Natural killer cell treated with Interleukin-12 subunit alpha and Interleukin-12 subunit beta and Interleukin-15 and Interleukin-18, amount 100 ng/mL, for 72 hours (primary cell): ENCODE results near the gene TMEM143. TPM values are rescaled to one million over a fixed set of nuclear protein-coding genes. Genes with fewer than 3 reads are reported as not detected.
"Not testable (repeated sequence)": the region's sequence is repeated elsewhere in the genome, so short reads cannot be mapped to it uniquely, and the experiment has no call there.

Experiments
- ATAC-seq, 2 donors: fragments of 150-1000 bp; cut with Tn5 transposase in 1 of 2; sonication (Bioruptor Pico), chemical (Tn5 transposase) in 1 of 2; 2 replicates each; pipeline ENCODE4 v1.10.0; 2021
- DNase-seq: peaks from one replicate; pipeline ENCODE4 v3.0.0; 2022; ENCODE audit warnings: low spot score
- H3K27ac Mint-ChIP-seq, 2 donors: 1 replicate in 1 of 2; 2 replicates in 1 of 2; pipeline ENCODE4 v1.8.0; 2022; ENCODE audit warnings: mixed read lengths in 2 of 2, mild to moderate bottlenecking in 1 of 2, moderate library complexity in 1 of 2
- H3K27me3 Mint-ChIP-seq, 2 donors: 1 replicate in 1 of 2; 2 replicates in 1 of 2; pipeline ENCODE4 v1.8.0; 2022; ENCODE audit warnings: mixed read lengths in 2 of 2
- H3K36me3 Mint-ChIP-seq: one replicate; pipeline ENCODE4 v1.8.0; 2022; ENCODE audit warnings: mixed read lengths
- H3K4me1 Mint-ChIP-seq, 2 donors: 1 replicate in 1 of 2; 2 replicates in 1 of 2; pipeline ENCODE4 v1.8.0; 2022; ENCODE audit warnings: low read depth in 2 of 2, mixed read lengths in 2 of 2, mild to moderate bottlenecking in 1 of 2
- H3K4me3 Mint-ChIP-seq: one replicate; pipeline ENCODE4 v1.8.0; 2022; ENCODE audit warnings: mixed read lengths
- H3K9me3 Mint-ChIP-seq: 2 replicates; pipeline ENCODE4 v1.8.0; 2022; ENCODE audit warnings: mixed read lengths
- total RNA-seq, 2 donors: library from RNA; stranded (reverse); gene quantifications; one replicate each; pipeline ENCODE4 v1.2.3, GENCODE V29; 2022

TMEM143 gene
- total RNA-seq, 2 donors from 2014 or later, result 6.9 to 25.5 TPM

GRCh38 chr19:48379058-48379457, 15.3 kb upstream of the TMEM143 start:
- Mint-ChIP-seq H3K27ac (no peak overlapping the region), H3K27me3 (no peaks in the 10 kb centered on the region), H3K9me3 (no peaks in the 10 kb centered on the region), H3K4me1 (no peaks in the 10 kb centered on the region), H3K4me3 (no peak overlapping the region), H3K36me3 (no peaks in the 10 kb centered on the region)
- DNase-seq (no peak), ATAC-seq (no peak)

- Mint-ChIP-seq H3K4me3 (no peak overlapping the region), H3K4me1 (no peaks in the 10 kb centered on the region), H3K9me3 (no peaks in the 10 kb centered on the region), H3K27ac (no peak overlapping the region), H3K36me3 (no peaks in the 10 kb centered on the region), H3K27me3 (no peaks in the 10 kb centered on the region)
- ATAC-seq, result no peak
- no peak for DNase-seq
These were observed 14.4 kb upstream of the TMEM143 start for GRCh38 chr19:48378194-48378570.

GRCh38 chr19:48373567-48373966, 9.8 kb upstream of the TMEM143 start:
- no peaks in the 10 kb centered on the region for H3K36me3 Mint-ChIP-seq
- no peak overlapping the region for H3K27ac Mint-ChIP-seq
- no peaks in the 10 kb centered on the region for H3K27me3 Mint-ChIP-seq
- no peak overlapping the region for H3K4me3 Mint-ChIP-seq
- no peaks in the 10 kb centered on the region for H3K4me1 Mint-ChIP-seq
- H3K9me3 Mint-ChIP-seq, result no peaks in the 10 kb centered on the region
- DNase-seq (no peak), ATAC-seq (no peak)

GRCh38 chr19:48372904-48373303, 9.2 kb upstream of the TMEM143 start:
- Mint-ChIP-seq H3K27me3 (no peaks in the 10 kb centered on the region), H3K4me3 (no peak overlapping the region), H3K27ac (no peak overlapping the region), H3K4me1 (no peaks in the 10 kb centered on the region), H3K36me3 (no peaks in the 10 kb centered on the region), H3K9me3 (no peaks in the 10 kb centered on the region)
- DNase-seq, result no peak
- ATAC-seq, result peak in 1 of 2 donors; percentile 30

GRCh38 chr19:48371771-48372170, 8.0 kb upstream of the TMEM143 start:
- DNase-seq, H3K4me1 Mint-ChIP-seq, H3K27ac Mint-ChIP-seq, H3K36me3 Mint-ChIP-seq, H3K9me3 Mint-ChIP-seq, H3K27me3 Mint-ChIP-seq, ATAC-seq, H3K4me3 Mint-ChIP-seq: not testable (repeated sequence)

- DNase-seq (no peak), ATAC-seq (no peak)
- Mint-ChIP-seq H3K4me1 (no peaks in the 10 kb centered on the region), H3K36me3 (no peaks in the 10 kb centered on the region), H3K4me3 (no peak overlapping the region), H3K27me3 (no peaks in the 10 kb centered on the region), H3K9me3 (no peaks in the 10 kb centered on the region), H3K27ac (no peak overlapping the region)
These were observed 7.6 kb upstream of the TMEM143 start for GRCh38 chr19:48371367-48371766.

GRCh38 chr19:48370955-48371354, 7.2 kb upstream of the TMEM143 start:
- no peaks in the 10 kb centered on the region for H3K27me3 Mint-ChIP-seq
- no peaks in the 10 kb centered on the region for H3K36me3 Mint-ChIP-seq
- DNase-seq (no peak), ATAC-seq (no peak)
- H3K4me1 Mint-ChIP-seq, result no peaks in the 10 kb centered on the region
- no peaks in the 10 kb centered on the region for H3K9me3 Mint-ChIP-seq
- no peak overlapping the region for H3K27ac Mint-ChIP-seq
- no peak overlapping the region for H3K4me3 Mint-ChIP-seq

GRCh38 chr19:48368936-48369335, 5.2 kb upstream of the TMEM143 start:
- H3K4me3 Mint-ChIP-seq, result no peak overlapping the region
- no peak overlapping the region for H3K27ac Mint-ChIP-seq
- H3K27me3 Mint-ChIP-seq, result no peaks in the 10 kb centered on the region
- H3K4me1 Mint-ChIP-seq, result peaks cover 3 to 7% of the 10 kb centered on the region in 2 donors
- no peak for DNase-seq
- ATAC-seq, result no peak
- no peaks in the 10 kb centered on the region for H3K36me3 Mint-ChIP-seq
- no peaks in the 10 kb centered on the region for H3K9me3 Mint-ChIP-seq

GRCh38 chr19:48367855-48368254, 4.1 kb upstream of the TMEM143 start:
- Mint-ChIP-seq H3K27ac (no peak overlapping the region), H3K4me1 (peaks cover 8 to 13% of the 10 kb centered on the region in 2 donors), H3K27me3 (no peaks in the 10 kb centered on the region), H3K36me3 (no peaks in the 10 kb centered on the region), H3K4me3 (no peak overlapping the region), H3K9me3 (no peaks in the 10 kb centered on the region)
- ATAC-seq (no peak), DNase-seq (no peak)

- no peak overlapping the region for H3K27ac Mint-ChIP-seq
These were observed 1.9 kb upstream of the TMEM143 start for GRCh38 chr19:48365602-48366001.

GRCh38 chr19:48364598-48365348, 1.0 kb upstream of the TMEM143 start:
- H3K36me3 Mint-ChIP-seq, result no peaks in the 10 kb centered on the region
- peaks cover 11 to 16% of the 10 kb centered on the region in 2 donors for H3K4me1 Mint-ChIP-seq
- peak overlapping the region; percentile 93 to 97 for H3K27ac Mint-ChIP-seq
- H3K27me3 Mint-ChIP-seq, result no peaks in the 10 kb centered on the region
- ATAC-seq (no peak), DNase-seq (no peak)
- peak overlapping the region; percentile 89 for H3K4me3 Mint-ChIP-seq
- no peaks in the 10 kb centered on the region for H3K9me3 Mint-ChIP-seq

More at GRCh38 chr19:48365602-48366001, 1.9 kb upstream of the TMEM143 start:
- H3K36me3 Mint-ChIP-seq, result no peaks in the 10 kb centered on the region
- H3K9me3 Mint-ChIP-seq, result no peaks in the 10 kb centered on the region
- no peaks in the 10 kb centered on the region for H3K27me3 Mint-ChIP-seq
- DNase-seq, result no peak
- no peak overlapping the region for H3K4me3 Mint-ChIP-seq
- H3K4me1 Mint-ChIP-seq, result peaks cover 11 to 16% of the 10 kb centered on the region in 2 donors
- ATAC-seq, result no peak

- no peak for DNase-seq
These were observed 285 bp downstream of the TMEM143 start for GRCh38 chr19:48363500-48363809.

GRCh38 chr19:48362716-48363499, 832 bp downstream of the TMEM143 start:
- ATAC-seq, result peak; percentile 80 to 84
- H3K27ac Mint-ChIP-seq, result peak overlapping the region; percentile 93 to 97
- H3K4me3 Mint-ChIP-seq, result peak overlapping the region; percentile 89
- H3K9me3 Mint-ChIP-seq, result no peaks in the 10 kb centered on the region
- peaks cover 11 to 16% of the 10 kb centered on the region in 2 donors for H3K4me1 Mint-ChIP-seq
- peak; percentile 93 for DNase-seq
- H3K27me3 Mint-ChIP-seq, result no peaks in the 10 kb centered on the region
- H3K36me3 Mint-ChIP-seq, result no peaks in the 10 kb centered on the region

More at GRCh38 chr19:48363500-48363809, 285 bp downstream of the TMEM143 start:
- H3K27ac Mint-ChIP-seq, result peak overlapping the region; percentile 93 to 97
- peaks cover 11 to 16% of the 10 kb centered on the region in 2 donors for H3K4me1 Mint-ChIP-seq
- H3K27me3 Mint-ChIP-seq, result no peaks in the 10 kb centered on the region
- H3K4me3 Mint-ChIP-seq, result peak overlapping the region; percentile 89
- H3K36me3 Mint-ChIP-seq, result no peaks in the 10 kb centered on the region
- ATAC-seq, result peak; percentile 11 to 19
- no peaks in the 10 kb centered on the region for H3K9me3 Mint-ChIP-seq

GRCh38 chr19:48361912-48362311, 1.8 kb downstream of the TMEM143 start:
- no peak for ATAC-seq
- Mint-ChIP-seq H3K27me3 (no peaks in the 10 kb centered on the region), H3K4me1 (peaks cover 11 to 16% of the 10 kb centered on the region in 2 donors), H3K4me3 (peak overlapping the region; percentile 15), H3K36me3 (no peaks in the 10 kb centered on the region), H3K9me3 (no peaks in the 10 kb centered on the region), H3K27ac (no peak overlapping the region)
- no peak for DNase-seq
